PC-9 (cell line): ENCODE results near the gene RTF2.

Experiments
- EZH2 ChIP-seq: fragments of 200-600 bp; sonication (generic); IDR thresholded peaks from 2 replicates; pipeline ENCODE4 v1.8.0; 2017; ENCODE audit warnings: antibody characterized with exemption, low read depth
- TF ChIP-seq, protein P1 (sequence below): fragments of 200-600 bp; sonication (generic); conservative IDR thresholded peaks from 2 replicates; pipeline ENCODE4 v1.6.1; 2017; ENCODE audit warnings: mixed run types, antibody characterized with exemption, mild to moderate bottlenecking, moderate library complexity

DNA sequence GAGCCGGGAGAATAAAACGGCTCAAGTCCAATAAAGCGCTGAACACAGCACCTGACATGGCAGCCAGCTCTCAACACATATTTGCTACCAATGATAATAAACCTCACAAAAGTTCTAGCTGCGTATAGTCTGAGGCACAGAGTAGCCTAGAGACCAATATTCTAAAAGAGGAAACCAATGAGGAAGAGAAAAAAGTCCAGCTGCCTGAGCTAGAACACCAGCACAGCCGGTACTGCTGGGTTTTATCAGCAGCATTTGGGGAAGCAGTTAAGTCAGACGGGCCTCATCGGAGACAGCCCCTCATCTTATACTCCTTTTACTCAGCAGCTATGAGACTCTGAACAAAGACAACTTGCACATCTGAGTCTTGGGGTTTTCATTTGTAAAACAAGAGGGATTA lies 2.4 kb upstream of the RTF2 start:
- TF ChIP-seq, protein P1, sequence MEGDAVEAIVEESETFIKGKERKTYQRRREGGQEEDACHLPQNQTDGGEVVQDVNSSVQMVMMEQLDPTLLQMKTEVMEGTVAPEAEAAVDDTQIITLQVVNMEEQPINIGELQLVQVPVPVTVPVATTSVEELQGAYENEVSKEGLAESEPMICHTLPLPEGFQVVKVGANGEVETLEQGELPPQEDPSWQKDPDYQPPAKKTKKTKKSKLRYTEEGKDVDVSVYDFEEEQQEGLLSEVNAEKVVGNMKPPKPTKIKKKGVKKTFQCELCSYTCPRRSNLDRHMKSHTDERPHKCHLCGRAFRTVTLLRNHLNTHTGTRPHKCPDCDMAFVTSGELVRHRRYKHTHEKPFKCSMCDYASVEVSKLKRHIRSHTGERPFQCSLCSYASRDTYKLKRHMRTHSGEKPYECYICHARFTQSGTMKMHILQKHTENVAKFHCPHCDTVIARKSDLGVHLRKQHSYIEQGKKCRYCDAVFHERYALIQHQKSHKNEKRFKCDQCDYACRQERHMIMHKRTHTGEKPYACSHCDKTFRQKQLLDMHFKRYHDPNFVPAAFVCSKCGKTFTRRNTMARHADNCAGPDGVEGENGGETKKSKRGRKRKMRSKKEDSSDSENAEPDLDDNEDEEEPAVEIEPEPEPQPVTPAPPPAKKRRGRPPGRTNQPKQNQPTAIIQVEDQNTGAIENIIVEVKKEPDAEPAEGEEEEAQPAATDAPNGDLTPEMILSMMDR: no peak
- TF ChIP-seq EZH2: no peak
